Measurements from ENCODE around the gene ELF2. TPM values are rescaled to one million over a fixed set of nuclear protein-coding genes. Genes with fewer than 3 reads are reported as not detected.

The ELF2 gene
- polyA plus RNA-seq, 1 experiment, result 40.4 TPM

DNA sequence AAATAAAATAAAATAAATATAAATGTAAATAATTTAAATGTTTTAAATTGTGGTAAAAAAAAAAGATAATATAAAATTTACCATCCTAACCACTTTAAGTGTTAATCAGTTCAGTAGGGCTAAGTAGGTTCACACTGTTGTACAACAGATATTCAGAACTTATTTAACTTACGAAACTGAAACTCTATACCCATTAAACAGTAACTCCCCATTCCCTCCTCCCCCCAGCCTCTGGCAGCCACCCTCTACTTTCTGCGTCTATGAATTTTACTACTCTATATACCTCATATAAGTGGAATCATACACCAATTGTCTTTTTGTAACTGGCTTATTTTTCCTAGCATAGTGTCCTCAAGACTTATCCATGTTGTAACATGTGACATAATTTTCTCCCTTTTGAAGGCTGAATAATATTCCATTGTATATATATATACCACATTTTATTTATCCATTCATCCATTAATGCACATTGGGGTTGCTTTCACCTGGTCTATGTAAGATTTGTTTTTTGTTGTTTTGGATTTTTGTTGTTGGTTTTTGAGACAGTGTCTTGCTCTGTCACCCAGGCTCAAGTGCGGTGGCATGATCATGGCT is 32.5 kb upstream of the ELF2 start:
- Histone ChIP-seq H3K27me3 (ENCODE audit: control insufficient read depth, insufficient read depth, low read length) (no peaks in the 10 kb centered on the region), H3K9me3 (ENCODE audit: control insufficient read depth, insufficient read depth, low read length) (no peaks in the 10 kb centered on the region), H3K4me3 (ENCODE audit: low read depth, low read length) (no peak overlapping the region), H3K27ac (ENCODE audit: low read depth, low read length) (no peak overlapping the region)
- no peak for TF ChIP-seq CTCF (IDR thresholded peaks at IDR 0.05; ENCODE audit: low read depth, low read length)
- POLR2A ChIA-PET, result no interaction called here
- no peak for DNase-seq (ENCODE audit: low read depth, low spot score)
- CTCF ChIA-PET, result no interaction called here

DNA sequence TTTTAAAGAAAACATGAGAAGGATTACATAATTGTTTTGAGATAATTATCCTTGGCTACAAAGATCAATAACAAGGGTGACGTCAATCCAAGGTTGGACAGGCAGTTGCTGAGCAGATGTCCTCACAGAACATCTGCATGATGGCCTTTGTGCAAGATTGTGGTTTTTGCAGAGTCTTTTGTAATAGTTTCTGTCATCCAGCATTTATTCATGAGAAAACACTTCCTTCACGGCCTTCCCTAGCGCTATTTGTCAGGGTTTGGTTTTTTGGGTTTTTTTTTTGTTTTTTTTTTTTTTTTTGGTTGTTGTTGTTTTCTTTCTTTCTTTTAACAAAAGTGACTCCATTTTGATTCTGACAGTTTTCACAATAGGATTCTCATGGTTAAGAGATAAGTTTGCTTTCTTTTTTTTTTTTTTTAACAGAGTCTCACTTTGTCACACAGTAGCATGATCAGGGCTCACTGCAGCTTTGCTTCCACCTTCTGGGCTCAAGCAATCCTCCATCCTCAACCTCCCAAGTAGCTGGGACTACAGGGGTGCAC is 31.5 kb upstream of the ELF2 start:
- CTCF ChIA-PET, result interaction anchor here (1.0 kb wide), 1 partner anchor 29 kb away, joined by 3 read pairs; no protein-coding TSS in a partner anchor
- DNase-seq (ENCODE audit: low read depth, low spot score), result peak; percentile 74

GRCh38 chr4:139207873-139208403 is 30.9 kb upstream of the ELF2 start:
- peak overlapping the region; percentile 43 for H3K27ac ChIP-seq (ENCODE audit: low read depth, low read length)
- ChIA-PET CTCF (no interaction called here), POLR2A (no interaction called here)
- no peaks in the 10 kb centered on the region for H3K27me3 ChIP-seq (ENCODE audit: control insufficient read depth, insufficient read depth, low read length)
- no peaks in the 10 kb centered on the region for H3K9me3 ChIP-seq (ENCODE audit: control insufficient read depth, insufficient read depth, low read length)
- no peak overlapping the region for H3K4me3 ChIP-seq (ENCODE audit: low read depth, low read length)
- no peak for TF ChIP-seq CTCF (IDR thresholded peaks at IDR 0.05; ENCODE audit: low read depth, low read length)
- DNase-seq (ENCODE audit: low read depth, low spot score), result no peak

More for the DNA sequence above, 31.5 kb upstream of the ELF2 start:
- Histone ChIP-seq H3K4me3 (ENCODE audit: low read depth, low read length) (no peak overlapping the region), H3K9me3 (ENCODE audit: control insufficient read depth, insufficient read depth, low read length) (no peaks in the 10 kb centered on the region), H3K27me3 (ENCODE audit: control insufficient read depth, insufficient read depth, low read length) (no peaks in the 10 kb centered on the region), H3K27ac (ENCODE audit: low read depth, low read length) (no peak overlapping the region)
- POLR2A ChIA-PET, result no interaction called here
- no peak for TF ChIP-seq CTCF (IDR thresholded peaks at IDR 0.05; ENCODE audit: low read depth, low read length)

GRCh38 chr4:139207247-139207646 is 30.2 kb upstream of the ELF2 start:
- ChIA-PET POLR2A (no interaction called here), CTCF (no interaction called here)
- TF ChIP-seq CTCF (IDR thresholded peaks at IDR 0.05; ENCODE audit: low read depth, low read length), result no peak
- DNase-seq (ENCODE audit: low read depth, low spot score), result no peak
- Histone ChIP-seq H3K4me3 (ENCODE audit: low read depth, low read length) (no peak overlapping the region), H3K27me3 (ENCODE audit: control insufficient read depth, insufficient read depth, low read length) (no peaks in the 10 kb centered on the region), H3K27ac (ENCODE audit: low read depth, low read length) (no peak overlapping the region), H3K9me3 (ENCODE audit: control insufficient read depth, insufficient read depth, low read length) (no peaks in the 10 kb centered on the region)

DNA sequence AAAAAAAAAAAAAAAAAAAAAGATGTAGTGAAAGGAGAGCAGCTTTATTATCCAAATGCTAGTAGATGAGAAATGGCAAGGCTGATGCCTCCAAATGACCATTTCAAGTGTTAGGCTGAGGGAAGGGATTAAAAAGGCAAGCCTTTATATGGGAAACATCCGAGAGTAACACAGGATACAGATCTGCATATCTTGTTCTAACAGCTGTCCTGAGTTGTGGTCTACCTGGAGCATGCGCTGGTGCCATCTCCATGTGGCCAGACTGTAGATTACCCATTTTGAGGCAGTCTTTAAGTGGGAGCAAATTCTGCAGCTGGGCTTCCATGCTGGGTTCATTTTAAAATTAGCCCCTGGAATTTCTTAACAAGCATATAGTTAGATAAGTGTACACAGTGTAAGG is 26.0 kb upstream of the ELF2 start:
- ChIA-PET CTCF (interaction anchor here (0.6 kb wide), 1 partner anchor 175 kb away, joined by 3 read pairs; no protein-coding TSS in a partner anchor), POLR2A (interaction anchor here (0.7 kb wide), 1 partner anchor 8 kb away, joined by 4 read pairs; no protein-coding TSS in a partner anchor)
- no peak for DNase-seq (ENCODE audit: low read depth, low spot score)

More for the DNA sequence above, 26.0 kb upstream of the ELF2 start:
- Histone ChIP-seq H3K27ac (ENCODE audit: low read depth, low read length) (no peak overlapping the region), H3K9me3 (ENCODE audit: control insufficient read depth, insufficient read depth, low read length) (no peaks in the 10 kb centered on the region), H3K27me3 (ENCODE audit: control insufficient read depth, insufficient read depth, low read length) (no peaks in the 10 kb centered on the region), H3K4me3 (ENCODE audit: low read depth, low read length) (no peak overlapping the region)
- no peak for TF ChIP-seq CTCF (IDR thresholded peaks at IDR 0.05; ENCODE audit: low read depth, low read length)
